Natural killer cell (primary cell): ENCODE results near the gene ADGRF3. TPM values are rescaled to one million over a fixed set of nuclear protein-coding genes. Genes with fewer than 3 reads are reported as not detected.

Experiments
- ATAC-seq, 3 donors: fragments of 150-1000 bp in 2 of 3; fragments of 200-7000 bp in 1 of 3; cut with Tn5 transposase; 1 replicate in 1 of 3; 2 replicates in 2 of 3; pipeline ENCODE4 v1.10.0; 2021; ENCODE audit warnings: mild to moderate bottlenecking in 2 of 3, moderate library complexity in 2 of 3
- DNase-seq, 2 donors: peaks; one replicate each; pipeline versions ENCODE4 v3.0.0 to v3.0.0-alpha.2; 2013 to 2021; ENCODE audit warnings: mixed read lengths in 1 of 2
- H3K27ac ChIP-seq: one replicate; pipeline ENCODE4 v1.5.1; 2013; ENCODE audit warnings: mild to moderate bottlenecking, low read length
- H3K27me3 ChIP-seq: one replicate; pipeline ENCODE4 v1.6.1; 2013; ENCODE audit warnings: low read length; ENCODE audit not compliant: control insufficient read depth, insufficient read depth
- H3K36me3 ChIP-seq: one replicate; pipeline ENCODE4 v1.6.1; 2013; ENCODE audit warnings: low read length; ENCODE audit not compliant: control insufficient read depth, insufficient read depth
- H3K4me1 ChIP-seq: one replicate; pipeline ENCODE4 v1.6.1; 2013; ENCODE audit warnings: low read length; ENCODE audit not compliant: control insufficient read depth, insufficient read depth
- H3K4me3 ChIP-seq: one replicate; pipeline ENCODE4 v1.5.1; 2013; ENCODE audit warnings: low read length
- H3K9me3 ChIP-seq: one replicate; pipeline ENCODE4 v1.6.1; 2013; ENCODE audit warnings: low read length; ENCODE audit not compliant: control insufficient read depth, insufficient read depth
- H3K27ac Mint-ChIP-seq, 2 donors: one replicate each; pipeline ENCODE4 v1.8.0; 2022; ENCODE audit warnings: mild to moderate bottlenecking in 2 of 2, mixed read lengths in 2 of 2, moderate library complexity in 1 of 2
- H3K27me3 Mint-ChIP-seq, 2 donors: one replicate each; pipeline ENCODE4 v1.8.0; 2022; ENCODE audit warnings: low read depth in 2 of 2, mixed read lengths in 2 of 2
- H3K36me3 Mint-ChIP-seq: one replicate; pipeline ENCODE4 v1.8.0; 2022; ENCODE audit warnings: mixed read lengths
- H3K4me1 Mint-ChIP-seq, 2 donors: one replicate each; pipeline ENCODE4 v1.8.0; 2022; ENCODE audit warnings: mixed read lengths in 2 of 2
- H3K4me3 Mint-ChIP-seq: one replicate; pipeline ENCODE4 v1.8.0; 2022; ENCODE audit warnings: mild to moderate bottlenecking, moderate library complexity, mixed read lengths
- H3K9me3 Mint-ChIP-seq, 2 donors: one replicate each; pipeline ENCODE4 v1.8.0; 2022; ENCODE audit warnings: mixed read lengths in 2 of 2
- WGBS: methylation state at CpG from one replicate; pipeline ENCODE4 v1.1.7; 2013; ENCODE audit warnings: missing lambda C conversion rate; ENCODE audit not compliant: insufficient coverage; 5-methylcytosine and 5-hydroxymethylcytosine counted together
- intact Hi-C: fragments of 100-400 bp; cut with micrococcal nuclease; formaldehyde crosslinking; loops from one replicate; pipeline ENCODE4 v1.14.2; 2022
- total RNA-seq, 4 donors: library from RNA; stranded (reverse); fragments of 120-200 nt in 1 of 4; gene quantifications; one replicate each; pipeline versions ENCODE4 v1.2.3 to v1.2.4, GENCODE V29; 2013 to 2022
- TF ChIP-seq, protein P1 (sequence below): fragments of 200-600 bp; IDR thresholded peaks from one replicate; pipeline ENCODE4 v1.8.0; 2022; ENCODE audit warnings: antibody characterized with exemption

ADGRF3 gene
- total RNA-seq, 3 donors from 2014 or later (not counting 1 experiment from before 2014, with no cell fraction given) = 0.97 to 2.1 (median 2.1) TPM

DNA sequence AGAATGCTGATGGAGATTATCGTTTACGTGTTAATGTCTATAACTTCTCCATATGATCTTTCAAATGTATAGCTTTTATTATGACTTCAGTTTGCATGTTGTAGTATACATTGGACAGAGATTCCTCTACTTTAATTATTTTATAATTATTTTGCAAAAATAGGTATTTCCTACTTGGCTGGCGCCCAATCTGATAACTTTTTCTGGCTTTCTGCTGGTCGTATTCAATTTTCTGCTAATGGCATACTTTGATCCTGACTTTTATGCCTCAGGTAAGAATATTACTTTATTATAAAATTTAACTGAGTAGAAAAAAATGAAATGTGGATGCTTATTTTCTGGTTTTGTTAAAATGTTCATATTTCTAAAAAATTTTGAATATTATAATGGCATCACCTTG, 18.1 kb upstream of the ADGRF3 start:
- Mint-ChIP-seq H3K27me3 (no peaks in the 10 kb centered on the region), H3K4me3 (no peak overlapping the region), H3K27ac (no peak overlapping the region), H3K4me1 (peaks cover 20 to 28% of the 10 kb centered on the region in 2 donors), H3K9me3 (no peaks in the 10 kb centered on the region), H3K36me3 (no peaks in the 10 kb centered on the region)
- no peak overlapping the region for H3K27ac ChIP-seq
- intact Hi-C loops = no loop called here
- ATAC-seq (no peak), DNase-seq (no peak)
- TF ChIP-seq, protein P1, sequence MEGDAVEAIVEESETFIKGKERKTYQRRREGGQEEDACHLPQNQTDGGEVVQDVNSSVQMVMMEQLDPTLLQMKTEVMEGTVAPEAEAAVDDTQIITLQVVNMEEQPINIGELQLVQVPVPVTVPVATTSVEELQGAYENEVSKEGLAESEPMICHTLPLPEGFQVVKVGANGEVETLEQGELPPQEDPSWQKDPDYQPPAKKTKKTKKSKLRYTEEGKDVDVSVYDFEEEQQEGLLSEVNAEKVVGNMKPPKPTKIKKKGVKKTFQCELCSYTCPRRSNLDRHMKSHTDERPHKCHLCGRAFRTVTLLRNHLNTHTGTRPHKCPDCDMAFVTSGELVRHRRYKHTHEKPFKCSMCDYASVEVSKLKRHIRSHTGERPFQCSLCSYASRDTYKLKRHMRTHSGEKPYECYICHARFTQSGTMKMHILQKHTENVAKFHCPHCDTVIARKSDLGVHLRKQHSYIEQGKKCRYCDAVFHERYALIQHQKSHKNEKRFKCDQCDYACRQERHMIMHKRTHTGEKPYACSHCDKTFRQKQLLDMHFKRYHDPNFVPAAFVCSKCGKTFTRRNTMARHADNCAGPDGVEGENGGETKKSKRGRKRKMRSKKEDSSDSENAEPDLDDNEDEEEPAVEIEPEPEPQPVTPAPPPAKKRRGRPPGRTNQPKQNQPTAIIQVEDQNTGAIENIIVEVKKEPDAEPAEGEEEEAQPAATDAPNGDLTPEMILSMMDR = no peak
- H3K36me3 ChIP-seq = peaks cover 33% of the 10 kb centered on the region
- no peak overlapping the region for H3K4me3 ChIP-seq
- H3K9me3 ChIP-seq = no peaks in the 10 kb centered on the region
- no peaks in the 10 kb centered on the region for H3K27me3 ChIP-seq
- WGBS = 100% methylated on average over 2 of the region's 4 CpGs
- no peaks in the 10 kb centered on the region for H3K4me1 ChIP-seq

DNA sequence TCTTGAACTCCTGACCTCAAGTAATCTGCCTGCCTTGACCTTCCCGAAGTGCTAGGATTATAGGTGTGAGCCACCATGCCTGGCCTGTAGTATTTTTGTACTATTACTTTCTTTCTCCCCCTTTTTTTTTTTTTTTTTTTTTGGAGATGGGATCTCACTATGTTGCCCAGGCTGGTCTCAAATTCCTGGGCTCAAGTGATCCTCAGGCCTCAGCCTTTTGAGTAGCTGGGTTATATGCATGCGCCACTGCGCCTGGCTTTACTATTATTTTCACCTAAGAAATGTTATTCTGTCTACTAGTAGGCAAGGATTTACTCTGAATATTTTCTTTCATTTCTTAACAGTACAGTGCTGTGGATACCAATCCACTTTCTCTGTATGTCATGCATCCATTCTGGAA, 17.4 kb upstream of the ADGRF3 start:
- H3K36me3 Mint-ChIP-seq = no peaks in the 10 kb centered on the region
- 80% methylated on average over 2 of the region's 3 CpGs for WGBS
- no peaks in the 10 kb centered on the region for H3K9me3 Mint-ChIP-seq
- intact Hi-C loops = no loop called here
- no peak overlapping the region for H3K27ac Mint-ChIP-seq
- Histone ChIP-seq H3K4me1 (no peaks in the 10 kb centered on the region), H3K9me3 (no peaks in the 10 kb centered on the region), H3K27ac (no peak overlapping the region), H3K4me3 (no peak overlapping the region), H3K27me3 (no peaks in the 10 kb centered on the region), H3K36me3 (peaks cover 26% of the 10 kb centered on the region)
- ATAC-seq (no peak), DNase-seq (no peak)
- H3K4me1 Mint-ChIP-seq = peaks cover 28 to 35% of the 10 kb centered on the region in 2 donors
- no peak overlapping the region for H3K4me3 Mint-ChIP-seq
- TF ChIP-seq, protein P1 = no peak
- H3K27me3 Mint-ChIP-seq = no peaks in the 10 kb centered on the region

DNA sequence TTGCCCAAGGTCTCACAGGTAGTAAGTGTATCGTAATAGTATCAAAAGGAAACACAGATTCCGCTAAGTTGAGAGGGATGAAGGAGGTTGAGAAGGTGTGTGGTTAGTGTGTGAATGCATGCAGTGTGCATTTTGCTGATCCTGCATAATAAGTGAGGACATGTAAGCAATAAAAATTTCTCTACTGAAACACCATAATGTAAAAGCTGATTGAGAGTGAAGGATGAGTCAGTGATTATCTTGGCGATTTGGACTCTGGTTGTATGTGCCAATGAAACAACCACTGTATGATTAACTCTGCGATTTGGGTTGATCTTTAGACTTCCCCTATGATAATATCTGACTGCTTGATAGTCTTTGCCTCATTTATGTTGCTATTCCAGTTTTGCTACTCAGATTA, 16.7 kb upstream of the ADGRF3 start:
- Mint-ChIP-seq H3K9me3 (no peaks in the 10 kb centered on the region), H3K27me3 (no peaks in the 10 kb centered on the region), H3K4me1 (peaks cover 31 to 37% of the 10 kb centered on the region in 2 donors), H3K27ac (peak overlapping the region in 1 of 2 donors; percentile 17), H3K4me3 (no peak overlapping the region), H3K36me3 (no peaks in the 10 kb centered on the region)
- no peak overlapping the region for H3K27ac ChIP-seq
- ATAC-seq = peak; percentile 32 to 70 (median 50)
- H3K9me3 ChIP-seq = no peaks in the 10 kb centered on the region
- H3K27me3 ChIP-seq = no peaks in the 10 kb centered on the region
- intact Hi-C loops = no loop called here
- H3K4me3 ChIP-seq = no peak overlapping the region
- WGBS = 74% methylated on average over 2 of the region's 4 CpGs
- H3K36me3 ChIP-seq = peaks cover 20% of the 10 kb centered on the region
- DNase-seq = no peak
- no peaks in the 10 kb centered on the region for H3K4me1 ChIP-seq
- TF ChIP-seq, protein P1 = no peak

GRCh38 chr2:26359886-26360473, 13.4 kb upstream of the ADGRF3 start:
- H3K4me3 Mint-ChIP-seq = no peak overlapping the region
- Histone ChIP-seq H3K9me3 (no peaks in the 10 kb centered on the region), H3K36me3 (no peaks in the 10 kb centered on the region), H3K27ac (no peak overlapping the region), H3K4me1 (no peaks in the 10 kb centered on the region), H3K4me3 (no peak overlapping the region), H3K27me3 (no peaks in the 10 kb centered on the region)
- H3K4me1 Mint-ChIP-seq = peaks cover 37 to 57% of the 10 kb centered on the region in 2 donors
- intact Hi-C loops = no loop called here
- TF ChIP-seq, protein P1 = no peak
- H3K36me3 Mint-ChIP-seq = no peaks in the 10 kb centered on the region
- peak overlapping the region in 1 of 2 donors; percentile 11 for H3K27ac Mint-ChIP-seq
- H3K27me3 Mint-ChIP-seq = no peaks in the 10 kb centered on the region
- ATAC-seq (no peak), DNase-seq (no peak)
- H3K9me3 Mint-ChIP-seq = no peaks in the 10 kb centered on the region
- 93% methylated on average over 3 of the region's 4 CpGs for WGBS
